ENCODE measurements around the gene USP38. TPM values are rescaled to one million over a fixed set of nuclear protein-coding genes. Genes with fewer than 3 reads are reported as not detected.

Gene USP38
- polyA plus RNA-seq, 1 of the 3 experiments (the other 2 are of a cell fraction): 4.3 TPM

- 18% methylated on average over 9 of the region's 9 CpGs for WGBS (ENCODE audit: low lambda C conversion rate)
- Histone ChIP-seq H3K36me3 (replicated peaks in 1 of 2; ENCODE audit: control insufficient read depth in 1 of 2, insufficient read depth in 2 of 2, low read length in 1 of 2) (peaks cover 3 to 14% of the 10 kb centered on the region in 2 experiments), H3K4me3 (ENCODE audit: low read depth in 2 of 2, low read length in 1 of 2) (peak overlapping the region; percentile 90 to 94), H3K4me1 (ENCODE audit: control insufficient read depth in 1 of 2, insufficient read depth in 2 of 2, low read depth in 1 of 2, low read length in 1 of 2) (peaks cover 12 to 17% of the 10 kb centered on the region in 2 experiments; a peak in 3 of 4 replicates), H2AFZ (ENCODE audit: low read depth) (peak overlapping the region; percentile 99), H3K9ac (peak overlapping the region; percentile 84), H3F3A (replicated peaks; ENCODE audit: insufficient read depth) (peaks cover 11% of the 10 kb centered on the region), H3K27me3 (ENCODE audit: insufficient read depth) (no peaks in the 10 kb centered on the region), H3K79me2 (ENCODE audit: insufficient read depth) (peaks cover 53% of the 10 kb centered on the region), H4K20me1 (ENCODE audit: insufficient read depth) (peaks cover 32% of the 10 kb centered on the region), H3K27ac (ENCODE audit: low read depth in 2 of 2, low read length in 1 of 2) (peak overlapping the region; percentile 92 to 97; a peak in 3 of 4 replicates), H3K9me3 (no peaks in the 10 kb centered on the region), H3K4me2 (peak overlapping the region; percentile 89), H3K9me2 (no peaks in the 10 kb centered on the region)
- TF ChIP-seq FOXJ3 (CRISPR knock-in tag; IDR thresholded peaks at IDR 0.05): no peak
- TF ChIP-seq ELF1 (IDR thresholded peaks at IDR 0.05): no peak
- no peak for TF ChIP-seq TAF1 (IDR thresholded peaks at IDR 0.05; ENCODE audit: borderline replicate concordance, low read depth, low read length)
- TF ChIP-seq PBX3 (IDR thresholded peaks at IDR 0.05): no peak
- no peak for TF ChIP-seq NFIC (IDR thresholded peaks at IDR 0.05; ENCODE audit: borderline replicate concordance)
- TF ChIP-seq FOXM1 (IDR thresholded peaks at IDR 0.05; ENCODE audit: low read depth): no peak
- no peak for TF ChIP-seq MXI1 (IDR thresholded peaks at IDR 0.05; ENCODE audit: low read depth, low read length)
- no peak for TF ChIP-seq GATA2 (CRISPR knock-in tag; IDR thresholded peaks at IDR 0.05)
- TF ChIP-seq NRF1 (IDR thresholded peaks at IDR 0.05; ENCODE audit: low read depth, low read length): no peak
- TF ChIP-seq MEF2A (IDR thresholded peaks at IDR 0.05; ENCODE audit: borderline replicate concordance, low read depth): no peak
- no peak for TF ChIP-seq SMC3 (IDR thresholded peaks at IDR 0.05; ENCODE audit: low read depth, low read length)
- no peak for TF ChIP-seq SIN3A (IDR thresholded peaks at IDR 0.05; ENCODE audit: borderline replicate concordance, low read depth, low read length)
- TF ChIP-seq POLR2AphosphoS5 (IDR thresholded peaks at IDR 0.05; ENCODE audit: low read depth, low read length): no peak
- no peak for TF ChIP-seq FOSL2 (IDR thresholded peaks at IDR 0.05; ENCODE audit: borderline replicate concordance, low read depth)
- TF ChIP-seq RXRA (IDR thresholded peaks at IDR 0.05; ENCODE audit: borderline replicate concordance, low read depth): no peak
- no peak for TF ChIP-seq CHD2 (IDR thresholded peaks at IDR 0.05; ENCODE audit: low read length, partially characterized antibody)
- no peak for TF ChIP-seq TCF12 (IDR thresholded peaks at IDR 0.05)
- ChIA-PET CTCF (no interaction called here), POLR2A (no interaction called here)
- DNase-seq: no peak
Observed at GRCh38 chr4:143183513-143184216, 1.1 kb upstream of the USP38 start.

GRCh38 chr4:143184217-143184502 is 557 bp upstream of the USP38 start:
- no peaks in the 10 kb centered on the region for H3K9me2 ChIP-seq
- ChIA-PET POLR2A (no interaction called here), CTCF (no interaction called here)
- H3K4me1 ChIP-seq (ENCODE audit: control insufficient read depth in 1 of 2, insufficient read depth in 2 of 2, low read depth in 1 of 2, low read length in 1 of 2): peaks cover 17 to 22% of the 10 kb centered on the region in 2 experiments; a peak in 3 of 4 replicates
- under 1% methylated on average over 11 of the region's 11 CpGs for WGBS (ENCODE audit: low lambda C conversion rate)
- H3K4me3 ChIP-seq (ENCODE audit: low read depth in 2 of 2, low read length in 1 of 2): peak overlapping the region; percentile 90 to 94
- H3K4me2 ChIP-seq: peak overlapping the region; percentile 89
- H2AFZ ChIP-seq (ENCODE audit: low read depth): peak overlapping the region; percentile 99
- no peaks in the 10 kb centered on the region for H3K9me3 ChIP-seq
- no peaks in the 10 kb centered on the region for H3K27me3 ChIP-seq (ENCODE audit: insufficient read depth)
- TF ChIP-seq GABPA (IDR thresholded peaks at IDR 0.05; ENCODE audit: low read depth): no peak
- TF ChIP-seq EP300 (IDR thresholded peaks at IDR 0.05; ENCODE audit: borderline replicate concordance in 1 of 2, low read depth in 1 of 2, low read length in 1 of 2): no peak
- TF ChIP-seq MAX (IDR thresholded peaks at IDR 0.05; ENCODE audit: low read depth): no peak
- TF ChIP-seq RXRA (IDR thresholded peaks at IDR 0.05; ENCODE audit: borderline replicate concordance, low read depth): no peak
- TF ChIP-seq IRF3 (IDR thresholded peaks at IDR 0.05; ENCODE audit: low read depth, low read length): no peak
- TF ChIP-seq TAF1 (IDR thresholded peaks at IDR 0.05; ENCODE audit: borderline replicate concordance, low read depth, low read length): no peak
- no peak for TF ChIP-seq FOXJ3 (CRISPR knock-in tag; IDR thresholded peaks at IDR 0.05)
- TF ChIP-seq RAD21 (IDR thresholded peaks at IDR 0.05; ENCODE audit: low read length): no peak
- no peak for TF ChIP-seq EZH2phosphoT487 (IDR thresholded peaks at IDR 0.05; ENCODE audit: borderline replicate concordance, low read depth)
- TF ChIP-seq ZBTB33 (IDR thresholded peaks at IDR 0.05; ENCODE audit: borderline replicate concordance, low read depth): no peak
- peaks cover 58% of the 10 kb centered on the region for H3K79me2 ChIP-seq (ENCODE audit: insufficient read depth)
- H4K20me1 ChIP-seq (ENCODE audit: insufficient read depth): peaks cover 35% of the 10 kb centered on the region
- H3K27ac ChIP-seq (ENCODE audit: low read depth in 2 of 2, low read length in 1 of 2): peak overlapping the region; percentile 92 to 97
- H3K9ac ChIP-seq: peak overlapping the region; percentile 84
- peaks cover 11% of the 10 kb centered on the region for H3F3A ChIP-seq (replicated peaks; ENCODE audit: insufficient read depth)
- peaks cover 7 to 17% of the 10 kb centered on the region in 2 experiments for H3K36me3 ChIP-seq (replicated peaks in 1 of 2; ENCODE audit: control insufficient read depth in 1 of 2, insufficient read depth in 2 of 2, low read length in 1 of 2)
- no peak for DNase-seq

Data from SK-N-SH (cell line).